Measurements from ENCODE around the gene FANK1.

FANK1 gene

DNA sequence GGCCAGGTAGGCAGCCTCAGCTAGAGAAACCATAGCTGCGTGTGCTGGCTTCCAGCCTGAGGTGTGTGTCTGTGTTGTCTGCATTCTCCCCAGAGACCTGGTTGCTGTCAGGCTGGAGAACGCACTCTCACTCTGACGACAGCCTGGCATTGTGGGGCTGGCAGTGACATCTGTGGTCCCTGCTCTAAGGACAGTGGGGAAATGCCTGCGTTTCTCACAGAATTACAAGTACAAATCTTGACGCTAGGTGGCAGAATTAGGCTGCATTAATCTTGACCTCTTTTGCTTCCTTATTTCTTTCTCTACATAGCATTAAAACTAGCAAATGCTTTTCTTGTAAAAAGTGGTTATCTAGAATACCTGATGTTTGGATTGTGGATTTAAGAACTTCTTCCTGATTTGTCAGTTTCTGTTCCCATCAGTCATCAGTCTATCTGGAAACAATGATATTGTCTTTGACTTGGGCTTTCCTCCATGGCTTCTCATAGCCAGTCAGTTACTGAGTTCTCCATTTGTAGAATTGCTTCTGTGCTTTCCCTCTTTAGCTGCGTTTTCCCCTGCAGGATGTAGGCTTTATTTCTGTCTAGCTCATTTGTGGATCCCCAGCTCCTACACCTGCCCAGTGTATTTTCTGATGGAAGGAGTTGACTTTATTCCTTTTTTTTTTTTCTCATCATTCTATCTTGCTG lies 86.0 kb downstream of the FANK1 start:
- H3K27me3 Mint-ChIP-seq, result peaks cover 15 to 16% of the 10 kb centered on the region in 2 donors
- H3K9me3 Mint-ChIP-seq, result no peaks in the 10 kb centered on the region
- H3K4me1 Mint-ChIP-seq, result peaks cover 12 to 19% of the 10 kb centered on the region in 2 donors
- peak overlapping the region; percentile 63 for H3K27ac Mint-ChIP-seq
- H3K4me3 Mint-ChIP-seq, result no peak overlapping the region
- ATAC-seq (replicated peaks) (peak; percentile 90 to 93), DNase-seq (peak; percentile 39)
- H3K36me3 Mint-ChIP-seq, result no peaks in the 10 kb centered on the region

DNA sequence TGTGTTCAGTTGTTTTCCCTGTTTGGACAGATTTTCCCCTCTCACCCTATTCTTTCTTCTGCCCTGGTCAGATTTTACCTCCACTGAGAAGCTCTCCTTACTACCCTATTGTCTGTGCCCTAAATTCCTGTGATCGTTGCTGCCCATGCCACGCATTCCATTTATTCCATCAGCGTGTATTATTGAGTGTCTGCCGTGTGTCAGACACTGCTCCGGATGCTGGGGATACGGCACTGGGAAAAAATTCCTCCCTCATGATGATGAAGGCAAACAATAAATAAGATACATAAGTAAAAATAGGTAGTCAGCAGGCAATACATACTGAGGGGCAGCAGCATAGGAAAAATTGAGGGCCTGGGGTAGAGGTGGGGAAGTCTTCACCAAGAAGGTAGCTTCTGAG lies 86.8 kb downstream of the FANK1 start:
- no peaks in the 10 kb centered on the region for H3K36me3 Mint-ChIP-seq
- H3K27ac Mint-ChIP-seq, result no peak overlapping the region
- no peak for ATAC-seq (replicated peaks)
- H3K4me3 Mint-ChIP-seq, result no peak overlapping the region
- no peak for DNase-seq
- peaks cover 7 to 13% of the 10 kb centered on the region in 2 donors for H3K27me3 Mint-ChIP-seq
- H3K9me3 Mint-ChIP-seq, result no peaks in the 10 kb centered on the region
- peaks cover 12 to 19% of the 10 kb centered on the region in 2 donors for H3K4me1 Mint-ChIP-seq

DNA sequence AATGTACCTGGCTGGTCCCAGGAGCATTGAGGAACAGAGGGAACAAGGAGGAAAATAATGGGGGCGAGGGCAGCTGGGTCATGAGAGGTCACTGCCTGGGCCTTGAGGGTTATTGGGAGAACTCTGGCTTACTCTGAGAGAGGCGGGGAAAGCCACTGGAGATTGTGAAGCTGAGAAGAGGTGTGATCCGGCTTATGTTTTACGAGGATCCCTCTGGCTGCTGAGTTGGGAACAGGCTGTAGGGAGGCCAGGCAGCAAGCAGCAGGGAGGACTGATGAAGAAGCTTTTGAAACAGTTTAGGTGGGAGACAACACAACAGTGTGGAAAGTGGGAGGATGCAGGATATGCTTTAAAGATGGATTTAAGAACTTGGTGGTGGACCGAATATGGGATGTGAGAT lies 87.3 kb downstream of the FANK1 start:
- no peak for ATAC-seq (replicated peaks)
- no peaks in the 10 kb centered on the region for H3K36me3 Mint-ChIP-seq
- H3K27me3 Mint-ChIP-seq, result peaks cover 5 to 12% of the 10 kb centered on the region in 2 donors
- DNase-seq, result no peak
- no peak overlapping the region for H3K4me3 Mint-ChIP-seq
- H3K27ac Mint-ChIP-seq, result no peak overlapping the region
- peaks cover 12 to 19% of the 10 kb centered on the region in 2 donors for H3K4me1 Mint-ChIP-seq
- H3K9me3 Mint-ChIP-seq, result no peaks in the 10 kb centered on the region

DNA sequence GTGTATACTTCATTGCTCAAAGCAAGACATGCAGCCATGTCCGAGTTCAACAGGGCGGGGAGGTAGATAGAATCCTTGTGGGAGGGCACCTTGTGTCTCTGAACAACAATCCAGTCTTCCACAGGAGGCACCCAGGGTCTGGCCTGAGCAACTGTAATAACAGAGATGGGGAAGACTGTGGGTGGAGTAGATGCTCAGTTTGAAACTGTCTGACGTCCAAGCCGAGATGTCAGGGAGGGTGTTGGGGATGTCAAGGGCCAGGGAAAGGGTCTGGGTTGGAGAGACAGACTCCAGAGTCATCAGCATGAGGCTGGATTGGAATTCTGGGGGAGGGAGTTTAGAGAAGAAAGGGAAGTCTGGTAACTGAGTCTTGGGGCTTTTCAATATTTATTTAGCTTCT lies 88.0 kb downstream of the FANK1 start:
- Mint-ChIP-seq H3K36me3 (no peaks in the 10 kb centered on the region), H3K4me1 (peaks cover 12 to 19% of the 10 kb centered on the region in 2 donors), H3K4me3 (no peak overlapping the region), H3K27me3 (peaks cover under 1 to 6% of the 10 kb centered on the region in 2 donors), H3K27ac (no peak overlapping the region), H3K9me3 (no peaks in the 10 kb centered on the region)
- DNase-seq (no peak), ATAC-seq (replicated peaks) (no peak)

DNA sequence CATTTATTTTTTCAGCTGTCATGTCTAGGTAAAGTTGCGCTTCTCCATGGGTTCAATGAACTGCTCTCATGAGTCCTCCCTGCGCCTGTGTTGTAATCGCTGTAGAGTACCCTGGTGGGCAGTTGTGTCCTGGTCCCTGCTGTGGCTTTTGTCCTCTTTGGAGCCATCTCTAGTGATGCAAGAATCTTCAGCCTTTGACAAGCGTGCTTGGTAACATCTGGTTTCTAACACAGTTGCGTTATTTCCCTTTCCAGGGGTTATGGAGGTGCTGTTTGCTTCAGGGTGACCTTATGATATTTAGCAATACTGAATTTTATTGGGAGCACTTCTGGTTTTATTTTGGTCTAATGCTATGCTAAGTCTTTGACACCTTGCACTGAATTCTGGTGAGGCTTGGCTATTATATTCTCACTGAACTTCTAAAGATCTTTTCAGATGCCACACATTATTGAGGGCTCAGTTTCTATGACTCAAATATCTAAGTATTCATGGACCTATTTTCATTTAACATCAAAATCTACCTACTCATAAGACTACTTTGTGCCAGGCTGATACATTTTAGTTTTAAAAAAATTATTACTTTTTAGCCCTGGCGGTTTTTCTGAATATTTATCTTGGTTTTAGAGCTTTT lies 88.6 kb downstream of the FANK1 start:
- H3K27ac Mint-ChIP-seq, result no peak overlapping the region

DNA sequence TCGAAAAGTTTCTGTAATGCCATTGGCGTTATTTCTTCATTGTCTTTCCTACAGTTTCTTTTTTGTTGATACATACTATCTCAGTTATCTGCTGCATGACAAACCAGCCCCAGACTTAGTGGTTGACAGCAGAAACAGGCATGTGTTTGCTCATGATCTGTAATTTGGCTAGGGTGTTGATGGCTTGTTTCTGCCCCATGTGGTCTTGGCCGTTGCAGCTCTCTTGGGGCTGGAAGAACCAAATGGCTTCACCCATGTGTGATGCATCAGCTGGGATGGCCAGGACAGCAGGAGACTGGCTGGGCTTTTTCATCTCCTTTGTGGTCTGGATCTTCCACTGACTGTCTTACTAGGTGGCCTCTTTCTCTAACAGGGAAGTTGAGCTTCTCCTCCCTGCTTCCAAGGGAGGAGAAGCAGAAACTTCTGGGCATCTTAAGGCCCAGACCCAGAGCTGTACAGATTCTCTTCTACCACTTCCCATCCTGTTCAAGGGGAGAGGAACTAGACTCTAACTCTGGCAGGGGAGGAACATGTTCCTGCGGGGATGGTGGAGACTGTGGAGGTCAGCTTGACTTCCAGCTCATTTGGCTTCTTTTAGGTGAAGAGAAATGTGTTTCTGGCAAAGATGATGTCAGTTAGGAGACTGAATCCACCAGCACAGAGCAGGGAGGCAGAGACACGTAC lies 89.3 kb downstream of the FANK1 start:
- peaks cover 4 to 7% of the 10 kb centered on the region in 2 donors for H3K9me3 Mint-ChIP-seq
- peaks cover 12 to 19% of the 10 kb centered on the region in 2 donors for H3K4me1 Mint-ChIP-seq
- ATAC-seq (replicated peaks), result no peak
- H3K27ac Mint-ChIP-seq, result no peak overlapping the region
- no peak overlapping the region for H3K4me3 Mint-ChIP-seq
- H3K27me3 Mint-ChIP-seq, result peaks cover 0 to 4% of the 10 kb centered on the region in 2 donors
- DNase-seq, result no peak
- H3K36me3 Mint-ChIP-seq, result peaks cover 4 to 8% of the 10 kb centered on the region in 2 donors

More for the DNA sequence above, 88.6 kb downstream of the FANK1 start:
- Mint-ChIP-seq H3K36me3 (peaks cover 2% of the 10 kb centered on the region in 2 donors), H3K9me3 (peaks cover 0 to 1% of the 10 kb centered on the region in 2 donors), H3K4me1 (peaks cover 12 to 19% of the 10 kb centered on the region in 2 donors), H3K27me3 (peaks cover 0 to 6% of the 10 kb centered on the region in 2 donors), H3K4me3 (no peak overlapping the region)
- ATAC-seq (replicated peaks) (no peak), DNase-seq (no peak)

DNA sequence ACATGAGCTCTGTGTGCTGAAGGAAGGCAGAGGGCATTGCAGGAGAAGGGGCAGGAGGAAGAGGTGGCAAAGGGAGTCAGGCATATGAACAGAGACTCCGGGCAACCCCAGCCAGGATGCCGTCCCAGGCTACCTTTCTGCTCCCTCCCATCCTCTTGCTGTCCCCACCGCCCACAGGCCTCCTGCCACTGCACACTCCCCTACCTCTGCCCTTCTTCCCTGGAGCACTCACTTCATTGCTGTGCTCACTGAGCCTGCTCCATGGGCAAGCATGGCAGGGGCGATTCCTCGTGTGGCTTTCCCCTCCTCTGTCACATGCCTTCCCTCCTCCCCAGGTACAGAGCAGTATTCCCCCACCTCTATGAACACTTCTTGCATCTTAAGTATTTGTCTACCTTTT lies 93.4 kb downstream of the FANK1 start:
- Mint-ChIP-seq H3K9me3 (peaks cover 8% of the 10 kb centered on the region in 2 donors), H3K27me3 (no peaks in the 10 kb centered on the region), H3K27ac (no peak overlapping the region), H3K4me1 (no peaks in the 10 kb centered on the region), H3K4me3 (no peak overlapping the region), H3K36me3 (peaks cover 4 to 8% of the 10 kb centered on the region in 2 donors)
- DNase-seq (no peak), ATAC-seq (replicated peaks) (no peak)

DNA sequence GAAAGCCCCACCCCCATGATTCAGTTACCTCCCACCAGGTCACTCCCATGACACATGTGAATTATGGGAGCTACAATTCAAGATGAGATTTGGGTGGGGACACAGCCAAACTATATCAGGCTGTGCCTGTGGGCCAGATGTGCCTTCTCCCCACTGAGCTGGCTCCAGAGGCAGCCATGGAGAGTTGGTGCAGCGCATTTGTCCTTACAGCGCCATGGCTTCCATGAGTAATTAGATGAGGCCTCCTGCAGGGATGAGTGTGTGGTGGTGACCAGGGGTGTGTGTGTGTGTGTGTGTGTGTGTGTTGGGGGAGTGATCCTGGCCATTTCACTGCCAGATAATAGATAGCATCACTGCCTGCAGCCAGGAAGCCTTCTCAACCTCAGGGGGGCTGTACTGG lies 94.6 kb downstream of the FANK1 start:
- Mint-ChIP-seq H3K9me3 (peaks cover 8% of the 10 kb centered on the region in 2 donors), H3K36me3 (peaks cover 4 to 8% of the 10 kb centered on the region in 2 donors), H3K27ac (no peak overlapping the region), H3K27me3 (no peaks in the 10 kb centered on the region), H3K4me1 (no peaks in the 10 kb centered on the region), H3K4me3 (no peak overlapping the region)
- ATAC-seq (replicated peaks), result no peak
- no peak for DNase-seq

DNA sequence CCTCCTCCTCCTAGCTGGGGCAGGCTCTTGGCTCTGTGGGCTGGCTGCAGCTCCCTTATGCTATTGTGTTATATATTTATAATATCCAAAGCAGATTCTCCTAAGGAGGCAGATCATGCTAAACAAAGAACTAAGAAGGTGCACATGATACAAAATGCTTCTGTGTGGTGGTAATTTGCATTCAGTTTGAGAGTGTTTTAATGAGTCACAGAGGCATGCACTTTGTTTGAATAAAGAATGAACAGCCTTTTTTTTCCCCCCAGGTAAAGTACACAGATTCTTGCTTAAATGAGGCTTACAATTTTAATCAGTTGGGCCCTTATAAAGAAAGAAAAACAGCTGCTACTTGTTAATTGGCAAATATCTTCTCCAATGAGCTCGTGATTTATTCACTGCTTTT lies 95.0 kb downstream of the FANK1 start:
- Mint-ChIP-seq H3K4me3 (no peak overlapping the region), H3K4me1 (no peaks in the 10 kb centered on the region)
- ATAC-seq (replicated peaks), result no peak

DNA sequence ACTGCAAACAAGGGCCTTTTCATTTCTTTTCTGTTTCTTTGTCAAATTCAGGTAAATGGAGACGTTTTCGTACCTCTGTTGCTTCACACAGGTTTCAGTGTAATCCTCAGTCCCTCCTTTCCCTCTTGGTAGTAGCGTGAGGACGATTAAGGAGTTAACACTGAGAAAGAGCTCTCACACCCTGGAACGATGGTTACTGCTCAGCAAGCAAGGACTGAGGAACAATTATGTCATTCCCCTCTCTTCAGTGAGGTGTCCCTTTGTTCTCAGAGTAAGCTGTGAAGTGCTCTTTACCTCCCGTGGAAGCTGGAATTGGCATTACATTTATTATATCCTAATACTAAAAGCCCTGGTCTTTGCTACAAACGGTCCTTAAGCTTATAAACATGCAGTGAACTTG lies 95.9 kb downstream of the FANK1 start:
- H3K9me3 Mint-ChIP-seq, result peaks cover 8% of the 10 kb centered on the region in 2 donors
- H3K27ac Mint-ChIP-seq, result no peak overlapping the region
- no peak for DNase-seq
- H3K27me3 Mint-ChIP-seq, result peaks cover 0 to 2% of the 10 kb centered on the region in 2 donors
- H3K4me1 Mint-ChIP-seq, result no peaks in the 10 kb centered on the region
- H3K36me3 Mint-ChIP-seq, result peaks cover 4 to 8% of the 10 kb centered on the region in 2 donors
- no peak overlapping the region for H3K4me3 Mint-ChIP-seq
- ATAC-seq (replicated peaks), result no peak

More for the DNA sequence above, 95.0 kb downstream of the FANK1 start:
- H3K9me3 Mint-ChIP-seq, result peaks cover 8% of the 10 kb centered on the region in 2 donors
- H3K36me3 Mint-ChIP-seq, result peaks cover 4 to 8% of the 10 kb centered on the region in 2 donors
- no peak overlapping the region for H3K27ac Mint-ChIP-seq
- no peak for DNase-seq
- no peaks in the 10 kb centered on the region for H3K27me3 Mint-ChIP-seq

DNA sequence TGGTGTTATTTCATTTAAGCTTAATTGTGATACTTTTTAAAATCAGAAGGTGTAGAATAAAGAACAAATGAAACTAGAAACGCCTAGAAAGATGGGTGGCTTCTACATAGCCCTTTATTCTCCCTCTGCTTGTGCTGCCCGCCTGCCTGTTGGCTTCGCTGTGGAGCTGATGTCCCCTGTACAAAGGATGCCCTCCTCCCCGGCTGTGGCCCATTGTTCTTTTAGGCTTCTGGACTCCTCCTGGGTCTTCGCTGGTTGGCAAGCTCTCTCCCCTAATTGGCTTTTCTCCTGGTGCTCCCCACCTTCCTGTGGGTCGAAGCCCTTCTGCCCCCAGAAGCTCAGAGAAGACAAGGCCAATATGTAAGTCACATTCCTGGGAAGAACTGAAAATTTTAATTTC lies 98.2 kb downstream of the FANK1 start:
- Mint-ChIP-seq H3K4me1 (no peaks in the 10 kb centered on the region), H3K4me3 (no peak overlapping the region), H3K9me3 (peaks cover 7 to 8% of the 10 kb centered on the region in 2 donors), H3K36me3 (peaks cover 4 to 8% of the 10 kb centered on the region in 2 donors), H3K27ac (no peak overlapping the region), H3K27me3 (peaks cover 0 to 7% of the 10 kb centered on the region in 2 donors)
- no peak for DNase-seq
- no peak for ATAC-seq (replicated peaks)

DNA sequence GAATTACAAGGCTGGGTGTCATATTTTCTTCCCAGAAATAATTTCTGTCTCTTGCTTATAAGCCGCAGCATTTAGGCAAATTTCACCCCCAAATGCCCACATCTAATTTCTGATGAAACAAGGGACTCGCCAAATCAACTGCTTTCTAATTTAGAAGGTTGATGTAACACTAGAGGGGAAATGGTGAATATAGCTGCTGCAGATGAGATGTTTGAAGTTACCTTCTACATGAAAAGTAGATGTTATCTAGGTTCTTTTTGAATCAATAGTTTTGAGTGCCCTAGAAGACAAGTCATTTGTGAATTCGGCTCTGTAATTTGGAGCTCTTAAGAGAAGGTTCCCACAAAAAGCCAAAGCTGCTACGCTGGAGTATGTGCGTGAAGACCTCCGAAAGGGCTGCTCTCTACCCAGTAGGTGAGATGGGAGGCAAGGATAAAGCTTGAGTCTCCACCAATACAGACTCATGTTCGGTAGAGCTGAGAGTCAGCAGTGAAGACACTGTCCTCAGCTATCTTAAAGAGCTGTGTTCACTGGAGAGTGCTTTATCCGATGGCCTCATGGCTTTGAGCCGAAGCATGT lies 99.5 kb downstream of the FANK1 start:
- H3K27me3 Mint-ChIP-seq, result peaks cover 6 to 7% of the 10 kb centered on the region in 2 donors
- DNase-seq (no peak), ATAC-seq (replicated peaks) (no peak)
- H3K4me3 Mint-ChIP-seq, result no peak overlapping the region
- H3K9me3 Mint-ChIP-seq, result peaks cover 2 to 4% of the 10 kb centered on the region in 2 donors
- no peaks in the 10 kb centered on the region for H3K36me3 Mint-ChIP-seq
- H3K4me1 Mint-ChIP-seq, result no peaks in the 10 kb centered on the region
- no peak overlapping the region for H3K27ac Mint-ChIP-seq

DNA sequence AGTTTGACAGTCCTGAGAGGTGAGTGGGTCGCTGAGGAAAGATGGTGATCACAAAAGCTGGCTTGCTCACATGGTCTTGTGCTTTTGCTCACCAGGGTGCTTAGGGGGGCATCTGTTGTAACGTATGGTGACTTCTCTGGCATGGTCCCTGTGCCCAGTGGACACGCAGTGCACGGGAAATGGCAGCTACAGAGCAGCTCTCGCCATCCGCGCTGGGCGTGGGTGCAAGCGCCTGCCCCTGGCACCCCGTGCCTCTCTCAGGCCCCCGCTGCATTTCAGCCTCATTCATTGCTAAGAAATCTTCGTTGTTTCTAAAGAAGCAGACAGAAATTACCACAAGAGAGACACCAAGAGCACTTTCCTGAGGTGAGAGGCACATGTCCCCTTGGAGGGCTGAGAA lies 101.2 kb downstream of the FANK1 start:
- Mint-ChIP-seq H3K36me3 (no peaks in the 10 kb centered on the region), H3K4me3 (no peak overlapping the region), H3K27me3 (peaks cover 7% of the 10 kb centered on the region in 2 donors), H3K9me3 (no peaks in the 10 kb centered on the region), H3K27ac (no peak overlapping the region), H3K4me1 (no peaks in the 10 kb centered on the region)
- no peak for DNase-seq
- no peak for ATAC-seq (replicated peaks)

DNA sequence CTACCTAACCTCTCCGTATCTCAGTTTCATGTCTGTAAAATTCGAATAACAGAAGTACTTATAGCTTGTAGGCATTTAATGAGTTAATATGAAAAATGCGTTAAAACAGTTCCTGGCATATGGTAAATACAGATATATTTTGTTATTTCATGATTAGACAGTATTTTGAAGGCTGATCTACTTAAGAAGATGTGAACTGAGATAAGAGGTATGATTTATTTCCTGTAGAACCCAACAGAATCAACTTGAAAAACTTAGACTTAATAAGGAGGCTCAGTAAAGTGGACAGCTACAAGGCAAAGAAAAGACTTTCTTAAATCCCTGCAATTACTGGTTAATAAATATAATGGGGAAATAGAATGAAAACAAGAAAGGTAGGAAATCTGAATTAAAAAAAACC lies 103.3 kb downstream of the FANK1 start:
- Mint-ChIP-seq H3K9me3 (no peaks in the 10 kb centered on the region), H3K4me3 (no peak overlapping the region), H3K27ac (no peak overlapping the region), H3K36me3 (no peaks in the 10 kb centered on the region), H3K4me1 (no peaks in the 10 kb centered on the region), H3K27me3 (peaks cover 7% of the 10 kb centered on the region in 2 donors)
- no peak for ATAC-seq (replicated peaks)
- DNase-seq, result no peak
